NCI-H1930 (cell line): ENCODE measurements around the gene FOXL1.
"Not testable (repeated sequence)": the region's sequence is repeated elsewhere in the genome, so short reads cannot be mapped to it uniquely, and the experiment has no call there.

ENCODE experiments used
- DNase-seq, 2 experiments: peaks; one replicate each; lab custom pipeline; 2025; lab: John Stamatoyannopoulos, UW

The FOXL1 gene

GRCh38 chr16:86580791-86581170 is 2.4 kb downstream of the FOXL1 start:
- DNase-seq, result no peak

GRCh38 chr16:86581458-86581857 is 3.1 kb downstream of the FOXL1 start:
- DNase-seq, result no peak

DNA sequence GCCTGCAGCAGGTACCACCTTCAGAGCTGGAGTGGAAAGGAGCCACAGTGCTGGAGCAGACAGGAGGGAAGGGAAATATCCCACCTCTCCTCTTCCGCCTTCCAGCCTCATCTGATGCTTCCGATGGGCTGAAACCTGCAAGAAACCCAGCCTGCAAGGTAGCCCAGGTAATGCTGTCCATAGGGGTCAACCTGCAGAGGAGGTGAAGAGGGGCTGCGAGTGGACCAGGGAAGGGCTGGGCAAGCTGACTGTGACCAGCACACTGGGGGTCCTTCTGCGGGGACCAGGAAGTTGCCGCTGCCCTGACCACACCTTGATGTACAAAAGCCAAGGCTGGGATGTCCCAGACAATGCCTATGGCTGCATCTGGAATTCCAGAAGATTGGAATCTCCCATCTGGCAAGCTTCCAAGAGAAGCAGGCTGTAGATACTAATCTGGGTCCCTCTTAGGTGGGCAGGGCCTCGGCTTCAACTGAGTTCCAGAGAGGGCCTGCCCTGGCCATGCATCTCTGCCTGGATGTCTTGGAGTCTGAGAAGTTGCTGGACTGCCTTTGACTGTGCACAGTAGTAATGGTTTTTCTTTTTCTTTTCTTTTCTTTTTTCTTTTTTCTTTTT is 5.8 kb downstream of the FOXL1 start:
- no peak for DNase-seq

DNA sequence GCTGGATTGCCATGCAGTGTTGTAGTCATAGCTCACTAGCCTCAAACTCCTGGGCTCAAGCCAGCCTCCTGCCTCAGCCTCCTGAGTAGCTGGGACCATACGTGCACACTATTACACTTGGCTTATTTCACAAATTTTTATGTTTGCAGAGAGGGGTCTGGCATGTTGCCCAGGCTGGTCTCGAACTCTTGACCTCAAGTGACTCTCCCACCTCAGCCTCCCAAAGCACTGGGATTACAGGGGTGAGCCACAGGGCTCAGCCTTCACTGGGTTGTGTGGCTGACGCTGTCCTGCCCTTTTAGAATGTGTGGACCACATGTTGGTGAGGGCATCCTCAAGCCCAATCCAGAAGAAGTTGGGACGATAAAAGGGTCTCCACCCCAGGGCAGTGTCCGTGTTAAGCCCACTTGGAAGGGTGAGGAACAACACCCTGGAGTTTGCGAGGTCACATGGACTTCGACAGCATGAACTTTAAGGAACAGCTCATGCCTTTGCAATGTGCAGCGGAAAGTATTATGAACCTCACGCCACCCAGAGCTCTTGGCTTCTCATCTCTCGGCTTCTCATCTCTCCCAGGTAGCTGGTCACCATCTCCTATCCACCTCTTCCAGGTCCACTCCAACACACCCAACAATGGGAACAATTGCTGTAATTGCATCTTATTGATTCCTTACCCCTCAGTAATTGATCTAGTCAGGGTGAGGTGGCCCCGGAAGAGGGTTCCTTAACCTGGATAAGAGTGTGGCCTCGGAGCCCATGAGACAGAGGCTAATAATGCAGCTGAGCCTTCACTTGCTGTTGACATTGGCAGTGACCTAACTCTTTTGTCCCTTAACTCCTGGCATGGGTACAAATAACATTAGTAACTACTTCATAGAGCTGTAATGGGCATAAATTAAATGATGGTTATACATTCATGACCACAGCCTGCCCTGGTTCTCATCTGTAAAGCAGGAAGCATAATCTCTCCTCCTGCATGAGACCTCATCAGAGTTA is 6.7 kb downstream of the FOXL1 start:
- DNase-seq, result no peak

DNA sequence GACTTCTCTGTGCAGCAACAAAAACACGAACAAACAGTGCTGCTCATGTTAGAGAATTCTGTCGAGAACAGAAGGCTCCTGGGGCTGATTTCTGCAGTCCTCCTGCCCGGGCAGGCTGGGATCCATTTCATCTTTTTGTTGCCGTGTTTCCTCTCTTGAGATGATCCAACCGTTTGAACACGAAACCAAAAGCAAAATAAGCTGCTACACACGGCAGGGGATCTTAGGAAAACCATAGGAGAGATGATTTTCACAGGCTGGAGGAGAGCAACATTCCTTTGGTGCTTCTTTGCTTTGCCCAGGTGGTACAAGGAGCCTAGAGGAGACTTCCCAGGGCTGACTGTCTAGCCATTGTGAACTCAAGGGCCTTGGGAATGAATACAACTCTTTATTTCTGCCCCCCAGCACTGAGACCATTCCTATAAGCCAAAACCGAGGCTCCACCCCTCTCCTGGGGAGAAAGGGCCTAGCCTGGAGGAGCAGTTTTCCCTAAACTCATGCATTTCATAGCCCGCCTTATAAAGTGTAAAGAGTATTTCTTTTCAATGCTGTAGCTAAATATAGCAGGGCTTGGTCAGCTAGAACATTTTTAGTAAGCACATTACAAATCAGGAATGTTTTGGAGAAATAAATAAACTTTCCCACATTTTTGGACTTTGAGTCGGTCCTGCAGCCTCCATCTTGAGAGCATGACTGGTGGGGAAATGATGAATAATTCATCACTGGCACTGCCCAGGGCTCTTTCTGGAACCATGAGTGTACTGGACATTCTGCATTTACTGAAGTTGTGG is 7.7 kb downstream of the FOXL1 start:
- DNase-seq, result no peak

GRCh38 chr16:86587487-86587886 is 9.1 kb downstream of the FOXL1 start:
- DNase-seq, result no peak

DNA sequence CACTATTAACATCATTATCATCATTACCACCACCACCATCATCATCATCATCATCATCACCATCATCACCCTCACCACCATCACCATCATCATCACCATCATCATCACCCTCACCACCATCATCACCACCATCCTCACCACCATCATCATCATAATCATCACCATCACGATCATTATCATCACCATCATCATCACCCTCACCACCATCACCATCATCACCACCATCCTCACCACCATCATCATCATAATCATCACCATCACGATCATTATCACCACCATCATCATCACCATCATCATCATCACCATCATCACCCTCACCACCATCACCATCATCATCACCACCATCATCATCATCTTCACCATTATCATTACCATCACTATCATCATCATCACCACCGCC is 9.6 kb downstream of the FOXL1 start:
- not testable (repeated sequence) for DNase-seq

DNA sequence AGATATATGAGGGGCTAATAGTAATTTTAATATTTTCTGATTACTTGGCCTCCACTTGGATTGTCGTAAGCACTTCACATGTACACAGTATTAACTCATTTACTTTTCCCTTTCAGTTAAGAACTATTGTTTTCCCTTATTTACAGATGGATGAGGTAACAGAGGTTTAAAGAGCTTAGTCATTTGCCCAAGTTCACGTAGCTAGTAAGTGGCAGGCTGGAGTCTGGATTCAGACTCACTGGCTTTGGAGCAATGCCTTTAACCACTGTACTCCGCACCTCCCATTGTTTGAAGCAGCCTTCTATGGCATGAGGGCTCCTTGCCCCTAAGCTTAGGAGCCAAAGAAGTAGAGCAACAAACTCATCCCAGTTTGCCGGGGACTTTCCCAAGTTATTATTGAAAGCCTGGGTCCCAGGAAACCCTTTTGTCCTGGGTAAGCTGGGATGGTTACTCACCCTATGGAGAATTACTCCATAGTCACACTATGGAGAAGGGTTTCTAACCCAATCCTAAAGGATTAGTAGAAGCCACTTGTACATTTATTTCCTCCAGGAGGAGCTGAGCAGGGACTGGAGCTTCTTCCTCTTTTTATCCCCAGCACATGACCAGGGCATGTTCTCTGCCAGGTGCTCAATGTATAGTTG is 12.3 kb downstream of the FOXL1 start:
- DNase-seq, result no peak

- no peak for DNase-seq
These were observed 12.9 kb downstream of the FOXL1 start for GRCh38 chr16:86591270-86591669.

DNA sequence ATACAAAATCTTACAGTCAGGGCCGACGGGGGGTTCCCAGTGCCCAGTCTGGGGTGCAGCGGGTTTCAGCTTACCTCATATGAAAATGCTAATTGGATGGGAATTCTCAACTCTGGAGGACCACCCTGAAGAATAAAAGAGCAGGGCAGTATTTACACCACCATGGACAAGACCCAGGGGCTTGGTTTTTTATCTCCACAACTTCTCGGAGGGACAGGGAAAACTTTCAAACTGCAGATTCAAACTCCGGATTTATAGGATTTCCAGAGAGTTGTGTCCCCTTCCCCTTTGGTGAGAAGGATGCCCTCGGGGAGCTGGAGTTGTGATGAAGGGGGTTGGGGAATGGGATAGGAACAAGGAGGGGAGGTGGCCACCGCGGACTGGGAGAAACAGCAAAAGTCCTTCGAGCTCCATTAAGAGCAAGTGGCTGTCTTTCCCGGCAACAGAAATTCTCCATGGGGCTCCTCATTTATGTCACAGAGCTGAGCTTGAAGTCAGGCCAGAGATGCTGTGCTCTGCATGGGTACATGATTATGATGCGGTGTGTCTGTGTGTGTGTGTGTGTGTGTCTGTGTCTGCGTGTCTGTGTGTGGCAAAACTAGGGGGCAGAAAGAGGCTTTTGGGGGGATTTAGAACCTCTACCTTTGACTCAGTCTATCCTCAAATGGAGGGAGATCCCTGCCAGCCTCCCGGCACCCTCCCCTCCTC is 15.7 kb downstream of the FOXL1 start:
- no peak for DNase-seq

DNA sequence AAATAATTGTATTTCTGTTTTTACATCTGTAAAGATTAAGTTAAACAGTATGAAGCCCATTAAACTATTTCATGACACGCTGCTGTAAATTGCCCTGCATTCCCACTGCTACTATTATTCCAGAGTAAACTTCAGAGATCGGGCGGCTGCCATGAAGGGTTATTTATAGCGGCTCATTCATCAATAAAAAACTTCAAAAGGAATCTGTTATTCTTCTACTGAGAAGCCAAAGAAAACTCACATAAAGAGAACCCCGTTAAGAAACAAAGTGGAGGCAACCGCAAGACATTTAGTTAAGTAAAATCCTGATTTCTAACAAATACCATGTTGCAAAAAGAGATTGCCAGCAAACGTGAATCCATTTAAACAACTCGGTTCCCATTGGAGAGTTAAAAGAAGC is 16.4 kb downstream of the FOXL1 start:
- DNase-seq, result no peak

DNA sequence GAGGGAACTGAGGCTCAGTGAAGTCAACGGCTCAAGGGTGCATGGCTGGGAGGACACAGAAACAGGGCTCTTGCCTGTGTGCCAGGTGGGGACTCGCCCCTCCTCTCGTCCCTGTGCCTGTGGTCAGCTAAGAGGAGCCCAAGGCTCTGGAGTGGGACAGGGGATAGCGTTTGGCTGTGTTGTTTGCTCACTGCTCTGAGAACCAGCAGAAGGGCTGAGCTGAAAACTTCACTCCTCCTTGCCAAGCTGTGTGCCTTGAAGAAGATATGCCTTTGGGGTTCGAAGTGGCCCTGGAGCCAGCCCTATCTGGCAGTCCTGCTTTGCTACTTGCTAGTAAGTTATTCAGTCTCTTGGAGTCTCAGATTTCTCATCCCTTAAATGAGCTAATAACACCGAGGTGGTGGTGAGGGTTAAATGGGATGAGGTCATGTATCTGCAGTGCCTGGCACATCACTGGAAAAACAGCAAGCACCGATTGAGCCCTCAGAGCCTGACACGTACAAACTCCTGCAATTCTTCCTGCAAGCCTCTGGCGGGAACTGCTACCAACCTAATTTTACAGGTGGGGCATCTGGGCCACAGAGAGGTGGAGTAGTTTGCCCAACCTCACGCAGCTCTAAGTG is 17.7 kb downstream of the FOXL1 start:
- DNase-seq, result no peak

DNA sequence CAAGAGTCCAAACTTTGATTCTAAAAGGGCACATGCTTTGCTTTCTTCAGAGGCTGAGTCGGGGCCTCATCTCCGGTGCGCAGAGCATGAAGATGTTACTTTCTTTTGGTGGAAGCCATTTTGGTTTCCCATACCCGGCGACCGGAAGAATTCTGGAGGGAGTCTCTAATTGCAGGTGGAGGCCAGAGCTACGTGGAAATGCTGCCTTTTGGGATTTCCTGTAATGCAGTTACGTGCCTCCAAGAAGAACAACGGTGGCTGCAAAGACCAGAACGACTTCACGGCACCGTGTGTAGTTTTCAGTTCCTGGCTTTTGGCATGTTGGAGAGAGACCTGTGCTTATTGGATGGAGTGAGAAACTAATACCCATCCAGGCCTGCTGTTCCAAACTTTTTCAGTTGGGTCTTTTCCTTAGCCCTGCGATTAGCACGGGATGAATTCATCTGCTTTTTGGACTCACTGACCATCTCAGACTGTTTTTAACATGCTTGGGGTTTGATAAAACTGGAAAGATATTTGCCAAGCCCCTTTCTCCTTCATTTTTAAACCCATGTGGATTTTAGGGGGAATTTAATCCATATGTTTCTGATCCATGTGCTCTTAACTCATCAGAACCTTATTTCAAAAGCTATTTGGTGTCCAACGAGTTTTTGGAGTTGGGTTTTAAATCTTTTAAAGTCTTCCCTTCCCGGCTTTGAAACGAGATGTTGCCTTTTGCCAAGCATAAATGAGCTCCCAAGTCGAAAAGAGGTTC is 19.0 kb downstream of the FOXL1 start:
- no peak for DNase-seq

- DNase-seq, result no peak
These were observed 19.7 kb downstream of the FOXL1 start for GRCh38 chr16:86597880-86598606.

DNA sequence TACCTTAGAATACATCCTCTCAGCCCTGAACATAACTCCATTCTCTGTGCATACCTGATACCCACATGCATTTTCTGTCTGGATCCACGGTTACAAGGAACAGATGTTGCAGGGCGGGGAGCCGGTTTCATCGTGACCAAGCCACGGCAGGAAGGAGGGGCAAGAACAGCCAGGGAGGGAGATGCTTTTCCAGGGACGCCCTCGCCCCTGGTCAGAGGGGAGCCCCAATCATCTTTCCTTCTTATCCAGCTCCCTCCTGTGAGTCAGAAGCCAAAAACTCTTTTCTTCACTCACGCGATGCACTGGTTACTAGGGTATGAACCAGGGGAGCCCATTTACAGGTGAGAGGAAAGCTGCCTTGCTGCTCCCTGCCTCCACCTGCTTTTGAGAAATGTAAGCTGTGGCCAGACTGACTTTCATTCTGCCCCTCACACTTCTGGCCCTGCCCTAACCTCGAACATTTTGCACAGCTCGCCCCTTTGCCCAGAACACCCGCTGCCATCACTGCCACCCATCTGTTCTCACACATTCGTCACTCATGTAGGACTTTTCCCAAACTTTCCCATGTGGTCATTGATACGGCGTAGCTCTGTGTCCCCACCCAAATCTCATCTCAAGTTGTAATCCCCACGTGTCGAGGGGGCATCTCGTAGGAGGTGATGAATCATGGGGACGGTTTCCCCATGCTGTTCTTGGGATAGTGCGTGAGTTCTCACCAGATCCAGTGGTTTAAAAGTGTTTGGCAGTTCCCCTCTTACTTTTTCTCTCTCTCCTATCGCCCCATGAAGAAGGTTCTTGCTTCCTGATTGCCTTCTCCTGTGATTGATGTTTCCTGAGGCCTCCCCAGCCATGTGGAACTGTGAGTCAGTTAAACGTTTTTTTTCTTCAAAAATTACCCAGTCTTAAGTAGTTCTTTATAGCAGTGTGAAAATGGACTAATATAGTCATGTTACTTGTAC is 20.5 kb downstream of the FOXL1 start:
- no peak for DNase-seq

DNA sequence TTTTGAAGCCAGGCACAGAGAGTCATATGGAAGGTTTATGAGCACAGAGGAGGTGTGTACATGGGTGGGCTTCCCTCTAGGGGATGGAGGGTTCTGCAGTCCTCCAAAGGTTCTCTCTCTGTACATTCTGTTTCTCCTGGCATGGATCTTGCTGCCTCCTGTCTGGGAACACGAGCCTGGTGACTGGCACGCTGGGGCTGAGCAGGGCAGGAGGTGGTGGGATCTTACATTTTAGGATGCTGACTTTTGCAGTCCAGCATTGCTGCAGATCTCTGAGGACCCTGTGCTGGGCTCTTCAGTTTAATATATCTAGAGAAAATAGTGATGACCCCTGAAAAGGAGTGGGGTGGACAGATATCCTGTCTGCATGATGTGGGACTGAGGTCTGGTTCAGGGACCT is 23.0 kb downstream of the FOXL1 start:
- no peak for DNase-seq

GRCh38 chr16:86602521-86602920 is 24.2 kb downstream of the FOXL1 start:
- no peak for DNase-seq

DNA sequence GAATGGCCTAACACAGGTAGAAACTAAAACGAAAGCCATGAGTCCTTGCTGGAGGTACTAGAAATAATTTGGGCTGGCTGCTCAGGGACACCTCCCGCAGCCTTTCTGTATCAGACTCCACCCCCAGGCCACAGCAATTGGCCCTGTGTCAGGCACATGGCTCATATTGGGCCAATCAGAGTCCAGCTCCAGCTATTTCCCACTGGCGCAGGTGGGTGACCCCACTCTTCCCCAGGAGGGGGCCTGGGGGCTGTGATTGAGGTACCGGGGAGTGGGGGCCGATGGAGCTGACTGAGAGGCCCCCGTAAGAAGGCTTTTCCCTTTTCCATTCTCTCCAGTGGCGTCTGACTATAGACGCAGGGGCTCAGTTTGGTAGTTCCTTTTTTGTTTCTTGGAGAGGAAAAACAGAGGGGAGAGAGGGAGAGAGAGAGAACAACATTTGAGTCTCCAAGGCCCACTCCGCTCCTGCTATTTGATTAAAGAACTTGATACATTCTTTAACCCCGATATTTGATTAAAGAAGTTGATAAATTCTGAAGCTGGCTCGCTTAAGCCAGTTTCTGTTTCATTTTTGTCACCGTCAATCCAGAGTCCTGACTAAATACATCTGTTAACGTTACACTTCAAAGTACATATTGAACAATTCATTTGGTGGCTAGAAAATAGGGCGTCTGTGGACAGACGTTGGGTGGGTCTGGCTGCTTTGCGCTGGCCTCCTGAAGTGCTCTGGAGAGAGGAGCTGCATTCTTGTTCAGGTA is 26.3 kb downstream of the FOXL1 start:
- no peak for DNase-seq
